GM12878 (cell line): Measurements from ENCODE around the gene MYO3B. TPM values are rescaled to one million over a fixed set of nuclear protein-coding genes. Genes with fewer than 3 reads are reported as not detected.
A peak's percentile ranks its signal among the peaks of the same experiment; 100 is the strongest.

Source experiments
- ATF2 ChIP-seq: IDR thresholded peaks from 2 replicates; pipeline ENCODE4 v1.6.1; 2012; ENCODE audit warnings: low read length, inconsistent platforms
- ATF7 ChIP-seq: fragments of 450-650 bp; IDR thresholded peaks from 2 replicates; pipeline ENCODE4 v1.6.1; 2016; ENCODE audit warnings: low read depth, mild to moderate bottlenecking
- CEBPB ChIP-seq, 2 experiments: fragments of 150-350 bp in 1 of 2; IDR thresholded peaks; 2 replicates each; pipeline ENCODE4 v1.6.1; 2012 to 2014; ENCODE audit warnings: low read depth in 2 of 2, low read length in 2 of 2, borderline replicate concordance in 1 of 2, inconsistent platforms in 1 of 2
- IRF4 ChIP-seq: IDR thresholded peaks from 2 replicates; pipeline ENCODE4 v1.6.1; 2011; ENCODE audit warnings: low read depth, low read length
- RELB ChIP-seq: fragments of 450-650 bp; IDR thresholded peaks from 2 replicates; pipeline ENCODE4 v1.6.1; 2017; ENCODE audit warnings: low read depth, mild to moderate bottlenecking, moderate library complexity
- REST ChIP-seq: IDR thresholded peaks from 2 replicates; pipeline ENCODE4 v1.6.1; 2012; ENCODE audit warnings: mild to moderate bottlenecking, low read depth, low read length
- SKIL ChIP-seq: fragments of 450-650 bp; IDR thresholded peaks from 2 replicates; pipeline ENCODE4 v1.6.1; 2017; ENCODE audit warnings: mild to moderate bottlenecking, low read depth, inconsistent platforms; ENCODE audit not compliant: poor library complexity, severe bottlenecking
- SMAD5 ChIP-seq: IDR thresholded peaks from 2 replicates; pipeline ENCODE4 v1.6.1; 2016; ENCODE audit warnings: antibody characterized with exemption, low read depth
- USF2 ChIP-seq: IDR thresholded peaks from 2 replicates; pipeline ENCODE4 v1.6.1; 2011; ENCODE audit warnings: low read depth, low read length, improper control_type of control experiment, borderline replicate concordance
- ZBTB40 ChIP-seq: fragments of 450-650 bp; IDR thresholded peaks from 2 replicates; pipeline ENCODE4 v1.6.1; 2016; ENCODE audit warnings: mild to moderate bottlenecking, moderate library complexity, borderline replicate concordance
- polyA plus RNA-seq, 11 experiments: library from polyadenylated mRNA; depleted of rRNA in 4 of 11; unstranded in 6 of 11; stranded (reverse) in 5 of 11; fragments of >200 nt; fragmentation: Nextera tagmentation in 4 of 11; fragmentation: Illumina TruSeq in 1 of 11; extraction: Ambion mirVana in 4 of 11; extraction: Trizol in 1 of 11; gene quantifications; 1 replicate in 1 of 11; 2 replicates in 10 of 11; pipeline versions ENCODE4 v1.2.1 to v1.2.3, GENCODE V29; 2011 to 2016; ENCODE audit warnings: inconsistent platforms in 2 of 11, missing spikeins in 2 of 11, low read depth in 1 of 11
- total RNA-seq, 4 experiments: library from RNA; depleted of rRNA in 3 of 4; stranded (reverse); fragments of >200 nt in 3 of 4; fragmentation: Illumina TruSeq in 1 of 4; extraction: Trizol in 1 of 4; gene quantifications; 2 replicates each; pipeline versions ENCODE4 v1.2.1 to v1.2.3, GENCODE V29; 2013 to 2021

Gene MYO3B
- total and polyA plus RNA-seq, 10 of the 15 experiments (the other 5 are each of a cell fraction or from before 2014, with no cell fraction given), result 1.1 to 7.1 (median 2.1) TPM

GRCh38 chr2:170180031-170180566 is 2.2 kb downstream of the MYO3B start (continued):
- TF ChIP-seq ZBTB40 (no peak), SKIL (peak; percentile 67), SMAD5 (0 out of 2 replicates have a peak, but pooled peaks have one; percentile 31), ATF2 (no peak), RELB (peak; percentile 64; the same call in 1 of the 2 replicates), USF2 (no peak), ATF7 (peak; percentile 59), IRF4 (peak; percentile 15; the same call in 1 of the 2 replicates), REST (no peak), CEBPB (IDR thresholded peaks at IDR 0.05; ENCODE audit: borderline replicate concordance in 1 of 2, low read depth in 2 of 2, low read length in 2 of 2) (no peak)
